IPS-18c (cell line): ENCODE measurements around the gene ANKS1A.

Source experiments
- H3K4me3 ChIP-seq: 2 replicates; pipeline ENCODE4 v1.7.0; 2013; ENCODE audit warnings: low read depth, mild to moderate bottlenecking, low read length, moderate library complexity; ENCODE audit not compliant: insufficient read depth
- H3K9me3 ChIP-seq: one replicate; pipeline ENCODE4 v1.6.1; 2013; ENCODE audit warnings: mild to moderate bottlenecking, low read length, moderate library complexity; ENCODE audit not compliant: control insufficient read depth, insufficient read depth

The ANKS1A gene

GRCh38 chr6:34938268-34938667, 49.2 kb downstream of the ANKS1A start:
- no peaks in the 10 kb centered on the region for H3K9me3 ChIP-seq
- no peak overlapping the region for H3K4me3 ChIP-seq

GRCh38 chr6:34940030-34940434, 51.0 kb downstream of the ANKS1A start:
- Histone ChIP-seq H3K4me3 (no peak overlapping the region), H3K9me3 (no peaks in the 10 kb centered on the region)

GRCh38 chr6:34941421-34941820, 52.4 kb downstream of the ANKS1A start:
- Histone ChIP-seq H3K4me3 (no peak overlapping the region), H3K9me3 (no peaks in the 10 kb centered on the region)

- Histone ChIP-seq H3K4me3 (no peak overlapping the region), H3K9me3 (no peaks in the 10 kb centered on the region)
These were observed 56.3 kb downstream of the ANKS1A start for GRCh38 chr6:34945317-34945716.

- Histone ChIP-seq H3K4me3 (no peak overlapping the region), H3K9me3 (no peaks in the 10 kb centered on the region)
These were observed 58.5 kb downstream of the ANKS1A start for GRCh38 chr6:34947561-34947960.

- no peaks in the 10 kb centered on the region for H3K9me3 ChIP-seq
- no peak overlapping the region for H3K4me3 ChIP-seq
These were observed 60.6 kb downstream of the ANKS1A start for GRCh38 chr6:34949636-34950035.

GRCh38 chr6:34950849-34951248, 61.8 kb downstream of the ANKS1A start:
- Histone ChIP-seq H3K9me3 (no peaks in the 10 kb centered on the region), H3K4me3 (no peak overlapping the region)

- Histone ChIP-seq H3K4me3 (no peak overlapping the region), H3K9me3 (no peaks in the 10 kb centered on the region)
These were observed 62.7 kb downstream of the ANKS1A start for GRCh38 chr6:34951731-34952130.

- Histone ChIP-seq H3K9me3 (no peaks in the 10 kb centered on the region), H3K4me3 (no peak overlapping the region)
These were observed 64.3 kb downstream of the ANKS1A start for GRCh38 chr6:34953061-34954025.

- no peak overlapping the region for H3K4me3 ChIP-seq
- no peaks in the 10 kb centered on the region for H3K9me3 ChIP-seq
These were observed 66.4 kb downstream of the ANKS1A start for GRCh38 chr6:34955442-34955841.

GRCh38 chr6:34957231-34957783, 68.3 kb downstream of the ANKS1A start:
- Histone ChIP-seq H3K4me3 (no peak overlapping the region), H3K9me3 (no peaks in the 10 kb centered on the region)

- Histone ChIP-seq H3K4me3 (no peak overlapping the region), H3K9me3 (no peaks in the 10 kb centered on the region)
These were observed 69.7 kb downstream of the ANKS1A start for GRCh38 chr6:34958734-34959133.

GRCh38 chr6:34959224-34959623, 70.2 kb downstream of the ANKS1A start:
- no peak overlapping the region for H3K4me3 ChIP-seq
- no peaks in the 10 kb centered on the region for H3K9me3 ChIP-seq

GRCh38 chr6:34961082-34961481, 72.0 kb downstream of the ANKS1A start:
- no peak overlapping the region for H3K4me3 ChIP-seq
- H3K9me3 ChIP-seq: no peaks in the 10 kb centered on the region

- H3K9me3 ChIP-seq: no peaks in the 10 kb centered on the region
- no peak overlapping the region for H3K4me3 ChIP-seq
These were observed 72.5 kb downstream of the ANKS1A start for GRCh38 chr6:34961574-34961973.

- H3K4me3 ChIP-seq: no peak overlapping the region
- H3K9me3 ChIP-seq: no peaks in the 10 kb centered on the region
These were observed 75.5 kb downstream of the ANKS1A start for GRCh38 chr6:34964564-34964963.

- no peaks in the 10 kb centered on the region for H3K9me3 ChIP-seq
- no peak overlapping the region for H3K4me3 ChIP-seq
These were observed 78.4 kb downstream of the ANKS1A start for GRCh38 chr6:34967461-34967860.

GRCh38 chr6:34969662-34970265, 80.7 kb downstream of the ANKS1A start:
- Histone ChIP-seq H3K4me3 (no peak overlapping the region), H3K9me3 (no peaks in the 10 kb centered on the region)
